ENCODE data around the gene PLA2R1. TPM values are rescaled to one million over a fixed set of nuclear protein-coding genes. Genes with fewer than 3 reads are reported as not detected.

PLA2R1 gene
- total RNA-seq, 4 donors from 2014 or later: 86.0 to 246 (median 152) TPM

DNA sequence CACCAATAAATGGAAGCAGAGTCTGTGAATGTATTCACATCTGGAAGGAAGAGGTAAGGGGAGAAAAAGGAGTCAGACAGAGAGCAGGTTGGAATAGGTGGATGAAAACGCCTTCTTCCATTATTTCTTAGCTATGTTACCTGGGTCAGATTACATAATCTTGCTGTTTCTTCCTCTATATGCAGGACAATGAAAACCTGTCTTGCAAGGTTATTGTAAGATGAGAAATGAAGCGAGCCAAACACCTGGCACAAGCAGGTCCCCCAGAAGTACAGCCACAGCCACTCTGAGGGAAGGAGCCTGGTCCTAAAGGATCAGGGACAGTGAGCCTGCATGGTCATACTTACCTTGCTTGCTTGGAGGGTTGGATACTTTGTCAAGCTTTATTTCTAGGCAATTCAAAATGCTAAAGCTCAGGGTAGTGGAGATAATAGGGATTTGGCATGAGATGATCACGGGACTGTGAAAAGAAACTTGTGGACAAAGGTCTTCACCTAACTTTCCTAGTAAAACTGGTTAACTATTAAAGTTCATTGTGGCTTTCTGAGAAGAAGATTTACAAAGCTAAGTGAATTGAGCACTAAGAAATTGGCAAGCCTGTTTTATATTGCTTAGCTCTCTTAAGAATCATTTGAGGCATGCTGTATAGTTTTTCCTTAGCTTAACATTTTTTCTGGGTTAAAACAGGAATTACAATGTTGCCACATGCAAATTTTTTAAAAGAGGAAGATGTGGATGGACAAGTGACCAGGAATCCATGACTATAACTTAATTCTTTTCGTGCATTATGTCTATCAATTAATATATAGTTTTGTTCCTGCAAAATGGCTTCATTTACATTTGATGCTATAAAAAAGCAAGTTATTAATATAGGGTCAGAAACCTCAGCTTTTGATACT, 15.7 kb upstream of the PLA2R1 start:
- intact Hi-C loops (cut with DNase I): no loop called here
- 65 to 71% methylated on average over 4 of the region's 4 CpGs for WGBS, 2 donors
- DNase-seq: peak; percentile 38 to 42
- Histone ChIP-seq H3K9me3 (no peaks in the 10 kb centered on the region), H3K27me3 (no peaks in the 10 kb centered on the region), H3K27ac (peak overlapping the region in 2 of 3 donors; percentile 34 to 36), H3K4me1 (peaks cover 0 to 3% of the 10 kb centered on the region in 2 donors), H3K36me3 (no peaks in the 10 kb centered on the region), H3K4me3 (replicated peaks in 1 of 3) (no peak overlapping the region)
- TF ChIP-seq, protein P1, sequence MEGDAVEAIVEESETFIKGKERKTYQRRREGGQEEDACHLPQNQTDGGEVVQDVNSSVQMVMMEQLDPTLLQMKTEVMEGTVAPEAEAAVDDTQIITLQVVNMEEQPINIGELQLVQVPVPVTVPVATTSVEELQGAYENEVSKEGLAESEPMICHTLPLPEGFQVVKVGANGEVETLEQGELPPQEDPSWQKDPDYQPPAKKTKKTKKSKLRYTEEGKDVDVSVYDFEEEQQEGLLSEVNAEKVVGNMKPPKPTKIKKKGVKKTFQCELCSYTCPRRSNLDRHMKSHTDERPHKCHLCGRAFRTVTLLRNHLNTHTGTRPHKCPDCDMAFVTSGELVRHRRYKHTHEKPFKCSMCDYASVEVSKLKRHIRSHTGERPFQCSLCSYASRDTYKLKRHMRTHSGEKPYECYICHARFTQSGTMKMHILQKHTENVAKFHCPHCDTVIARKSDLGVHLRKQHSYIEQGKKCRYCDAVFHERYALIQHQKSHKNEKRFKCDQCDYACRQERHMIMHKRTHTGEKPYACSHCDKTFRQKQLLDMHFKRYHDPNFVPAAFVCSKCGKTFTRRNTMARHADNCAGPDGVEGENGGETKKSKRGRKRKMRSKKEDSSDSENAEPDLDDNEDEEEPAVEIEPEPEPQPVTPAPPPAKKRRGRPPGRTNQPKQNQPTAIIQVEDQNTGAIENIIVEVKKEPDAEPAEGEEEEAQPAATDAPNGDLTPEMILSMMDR (IDR thresholded peaks at IDR 0.05): no peak
- TF ChIP-seq POLR2A (IDR thresholded peaks at IDR 0.05): no peak

DNA sequence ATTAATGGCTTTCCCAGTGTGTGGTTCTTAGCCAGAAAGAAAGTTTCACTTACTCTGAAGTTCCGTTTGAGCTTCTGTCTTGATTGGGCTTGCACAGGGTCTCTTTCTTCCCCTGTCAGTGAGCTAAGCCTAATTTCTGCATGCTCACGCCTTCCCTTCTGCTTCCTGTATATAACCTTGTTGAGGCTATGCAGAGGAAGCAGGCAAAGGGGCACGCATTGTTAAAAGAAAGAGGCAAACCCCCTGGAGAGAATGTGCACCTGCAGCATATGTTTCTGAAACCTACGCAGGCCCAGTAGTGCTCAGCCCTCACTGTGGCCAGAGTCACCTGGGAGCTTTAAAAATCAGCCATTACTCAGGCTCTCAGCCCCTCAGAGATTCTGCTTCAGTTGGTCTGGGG, 14.5 kb upstream of the PLA2R1 start:
- peaks cover 0 to 3% of the 10 kb centered on the region in 2 donors for H3K4me1 ChIP-seq
- no peak for TF ChIP-seq POLR2A (IDR thresholded peaks at IDR 0.05)
- TF ChIP-seq, protein P1 (IDR thresholded peaks at IDR 0.05): no peak
- peak overlapping the region in 1 of 3 donors; percentile 36 for H3K27ac ChIP-seq
- intact Hi-C loops (cut with DNase I): no loop called here
- no peak for DNase-seq
- 68 to 85% methylated on average over 4 of the region's 4 CpGs for WGBS, 2 donors
- H3K4me3 ChIP-seq (replicated peaks in 1 of 3): no peak overlapping the region
- H3K36me3 ChIP-seq: no peaks in the 10 kb centered on the region
- no peaks in the 10 kb centered on the region for H3K9me3 ChIP-seq
- no peaks in the 10 kb centered on the region for H3K27me3 ChIP-seq

DNA sequence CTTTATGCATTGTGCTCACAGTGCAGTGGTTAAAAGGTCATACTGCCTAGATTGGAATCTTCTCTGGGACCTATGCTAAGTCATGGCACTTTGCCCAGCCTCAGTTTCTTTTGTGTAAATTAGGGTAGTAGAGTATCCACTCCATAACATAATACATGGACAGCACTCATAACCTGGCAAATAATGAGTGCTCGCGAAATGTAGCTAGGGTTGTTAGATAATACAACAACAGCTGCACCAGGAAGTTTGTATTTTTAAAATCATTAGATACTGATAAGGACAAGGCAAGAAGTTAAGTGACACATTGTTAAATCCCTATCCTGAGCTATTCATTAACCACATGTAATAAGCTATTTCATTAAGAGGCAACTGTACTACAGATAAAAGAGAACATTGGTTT, 13.8 kb upstream of the PLA2R1 start:
- H3K4me3 ChIP-seq (replicated peaks in 1 of 3): no peak overlapping the region
- H3K4me1 ChIP-seq: peaks cover 0 to 3% of the 10 kb centered on the region in 2 donors
- H3K27me3 ChIP-seq: no peaks in the 10 kb centered on the region
- 77 to 91% methylated on average over 2 of the region's 2 CpGs for WGBS, 2 donors
- intact Hi-C loops (cut with DNase I): no loop called here
- H3K36me3 ChIP-seq: no peaks in the 10 kb centered on the region
- no peaks in the 10 kb centered on the region for H3K9me3 ChIP-seq
- no peak for DNase-seq
- no peak overlapping the region for H3K27ac ChIP-seq
- TF ChIP-seq, protein P1 (IDR thresholded peaks at IDR 0.05): no peak
- TF ChIP-seq POLR2A (IDR thresholded peaks at IDR 0.05): no peak

DNA sequence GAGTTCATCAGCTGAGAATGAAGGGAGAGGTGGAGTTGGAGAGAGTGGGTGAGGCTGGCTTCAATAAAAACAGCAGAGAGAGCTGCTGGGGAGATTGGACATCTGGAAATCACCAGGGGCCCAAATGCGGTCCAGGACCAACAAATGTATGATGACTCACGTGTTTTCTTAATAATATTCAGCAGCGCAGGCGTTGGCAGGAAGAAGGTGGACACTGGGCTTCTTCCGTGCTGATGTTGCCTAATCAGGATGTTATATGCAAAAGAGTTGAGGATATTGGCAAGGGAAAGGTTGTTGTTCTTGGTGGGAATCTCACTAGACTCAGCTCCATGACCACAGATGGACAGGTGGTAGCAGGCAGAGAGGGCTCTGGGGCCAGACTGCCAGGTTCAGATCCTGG, 12.8 kb upstream of the PLA2R1 start:
- DNase-seq: no peak
- Histone ChIP-seq H3K9me3 (no peaks in the 10 kb centered on the region), H3K4me3 (replicated peaks in 1 of 3) (no peak overlapping the region), H3K27me3 (no peaks in the 10 kb centered on the region), H3K4me1 (peaks cover 0 to 3% of the 10 kb centered on the region in 2 donors), H3K27ac (no peak overlapping the region), H3K36me3 (no peaks in the 10 kb centered on the region)
- TF ChIP-seq, protein P1 (IDR thresholded peaks at IDR 0.05): no peak
- TF ChIP-seq POLR2A (IDR thresholded peaks at IDR 0.05): no peak
- 71 to 88% methylated on average over 5 of the region's 5 CpGs for WGBS, 2 donors
- intact Hi-C loops (cut with DNase I): no loop called here

DNA sequence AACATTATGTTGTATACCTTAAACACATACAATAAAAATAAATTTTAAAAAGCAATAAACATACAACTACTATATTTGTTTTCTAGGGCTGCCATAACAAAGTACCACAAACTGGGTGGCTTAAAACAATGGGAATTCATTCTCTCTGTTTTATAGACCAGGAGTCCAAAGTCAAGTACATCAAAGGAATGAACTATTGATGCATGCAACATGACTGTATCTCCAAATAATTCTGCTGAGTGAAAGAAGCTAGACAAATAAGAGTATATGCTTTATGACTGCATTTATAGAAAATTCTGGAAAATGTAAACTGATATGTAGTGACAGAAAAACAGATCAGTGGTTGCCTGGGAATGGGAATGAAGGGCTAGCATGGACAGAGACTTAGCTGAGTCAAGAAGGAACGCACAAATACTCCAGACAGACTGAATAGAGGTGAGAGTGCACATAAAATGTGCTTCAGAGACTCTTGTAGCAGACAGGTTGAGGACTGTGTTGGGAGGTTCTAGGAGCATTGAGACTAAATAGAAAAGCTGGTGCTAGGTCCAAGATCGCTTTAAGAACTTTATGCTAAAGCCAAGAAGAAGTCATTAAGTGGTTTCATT, 11.0 kb upstream of the PLA2R1 start:
- 46 to 70% methylated on average over 2 of the region's 2 CpGs for WGBS, 2 donors
- Histone ChIP-seq H3K9me3 (no peaks in the 10 kb centered on the region), H3K27me3 (no peaks in the 10 kb centered on the region), H3K27ac (no peak overlapping the region), H3K4me1 (peaks cover 0 to 3% of the 10 kb centered on the region in 2 donors), H3K36me3 (no peaks in the 10 kb centered on the region), H3K4me3 (replicated peaks in 1 of 3) (no peak overlapping the region)
- no peak for TF ChIP-seq POLR2A (IDR thresholded peaks at IDR 0.05)
- TF ChIP-seq, protein P1 (IDR thresholded peaks at IDR 0.05): no peak
- intact Hi-C loops (cut with DNase I): no loop called here
- no peak for DNase-seq

Data from thyroid gland (tissue), 4 donors.